GM23248 (cell line): ENCODE measurements around the gene LMO7.

ENCODE experiments used
- EZH2 ChIP-seq: fragments of 200-600 bp; sonication (generic); IDR thresholded peaks from 2 replicates; pipeline ENCODE4 v1.6.1; 2018; ENCODE audit warnings: antibody characterized with exemption, mild to moderate bottlenecking; ENCODE audit not compliant: insufficient read depth, poor library complexity, severe bottlenecking
- EZH2phosphoT487 ChIP-seq: fragments of 200-600 bp; sonication (generic); IDR thresholded peaks from 2 replicates; pipeline ENCODE4 v1.6.1; 2018; ENCODE audit warnings: antibody characterized with exemption, moderate library complexity, mild to moderate bottlenecking, low read depth; ENCODE audit not compliant: insufficient read depth

DNA sequence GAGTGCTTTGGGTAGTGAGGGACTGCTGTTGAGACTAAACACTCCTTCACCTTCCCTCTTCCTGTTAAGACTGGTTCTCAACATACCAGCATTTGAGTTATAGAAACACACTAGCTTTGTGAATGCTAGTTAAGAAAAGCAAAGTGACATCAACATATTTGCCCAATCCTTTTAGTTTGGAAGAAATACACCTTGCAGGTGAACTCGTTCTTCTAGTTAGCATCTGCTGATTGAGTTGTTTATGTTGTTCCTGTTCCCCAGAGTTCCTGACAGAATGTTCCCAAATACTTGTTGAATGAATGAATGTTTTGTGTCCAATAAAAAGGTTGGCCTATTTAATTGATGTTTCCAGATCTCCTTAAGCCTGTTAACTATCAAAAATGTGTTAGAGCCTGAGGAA, 7.1 kb downstream of the LMO7 start:
- TF ChIP-seq EZH2 (no peak), EZH2phosphoT487 (no peak)
